GM18498 (cell line): Measurements from ENCODE around the gene GSTM3.
"Not testable (repeated sequence)": the region's sequence is repeated elsewhere in the genome, so short reads cannot be mapped to it uniquely, and the experiment has no call there.

ENCODE experiments used
- ATAC-seq: cut with Tn5 transposase; IDR thresholded peaks from one replicate; pipeline ENCODE4 v1.9.1; 2021; ENCODE audit warnings: mild to moderate bottlenecking, moderate library complexity; ENCODE audit not compliant: unreplicated experiment

GSTM3 gene

GRCh38 chr1:109708949-109709348, 31.9 kb downstream of the GSTM3 start:
- not testable (repeated sequence) for ATAC-seq

GRCh38 chr1:109705411-109705810, 35.4 kb downstream of the GSTM3 start:
- no peak for ATAC-seq

GRCh38 chr1:109704173-109704572, 36.7 kb downstream of the GSTM3 start:
- ATAC-seq = no peak

GRCh38 chr1:109702940-109703339, 37.9 kb downstream of the GSTM3 start:
- not testable (repeated sequence) for ATAC-seq

- ATAC-seq = not testable (repeated sequence)
Observed at GRCh38 chr1:109697861-109698260, 43.0 kb downstream of the GSTM3 start.

- ATAC-seq = no peak
Observed at GRCh38 chr1:109697066-109697465, 43.8 kb downstream of the GSTM3 start.

- not testable (repeated sequence) for ATAC-seq
Observed at GRCh38 chr1:109695138-109695537, 45.7 kb downstream of the GSTM3 start.

GRCh38 chr1:109694400-109694799, 46.4 kb downstream of the GSTM3 start:
- not testable (repeated sequence) for ATAC-seq

GRCh38 chr1:109691759-109692158, 49.1 kb downstream of the GSTM3 start:
- no peak for ATAC-seq

GRCh38 chr1:109689844-109690405, 50.9 kb downstream of the GSTM3 start:
- ATAC-seq = no peak

- ATAC-seq = peak; percentile 98
Observed at GRCh38 chr1:109687641-109688499, 53.0 kb downstream of the GSTM3 start, which contains the start of gene GSTM1. GSTM1 (plus strand) TSS chr1:109687817; CDS start chr1:109687874, 57 bp downstream.

- ATAC-seq = not testable (repeated sequence)
Observed at GRCh38 chr1:109687109-109687508, 53.7 kb downstream of the GSTM3 start.

- ATAC-seq = not testable (repeated sequence)
Observed at GRCh38 chr1:109685890-109686289, 54.9 kb downstream of the GSTM3 start.

GRCh38 chr1:109685399-109685798, 55.4 kb downstream of the GSTM3 start:
- not testable (repeated sequence) for ATAC-seq

- ATAC-seq = not testable (repeated sequence)
Observed at GRCh38 chr1:109684777-109685176, 56.1 kb downstream of the GSTM3 start.
